ENCODE data around the gene ACR.
A peak's percentile ranks its signal among the peaks of the same experiment; 100 is the strongest.

- TF ChIP-seq CTCF (conservative IDR thresholded peaks at IDR 0.05; ENCODE audit: low read depth in 2 of 2) (peak; percentile 66 to 79), CREB1 (CRISPR knock-in tag; IDR thresholded peaks at IDR 0.05; ENCODE audit: low read depth) (no peak), JUNB (IDR thresholded peaks at IDR 0.05; ENCODE audit: unreplicated experiment) (no peak), EZH2 (IDR thresholded peaks at IDR 0.05; ENCODE audit: low read depth, unreplicated experiment) (no peak), ZNF114 (CRISPR knock-in tag; IDR thresholded peaks at IDR 0.05) (no peak), EZH2phosphoT487 (IDR thresholded peaks at IDR 0.05; ENCODE audit: unreplicated experiment) (no peak), POLR2AphosphoS5 (IDR thresholded peaks at IDR 0.05; ENCODE audit: low read depth) (no peak), ZNF331 (CRISPR knock-in tag; IDR thresholded peaks at IDR 0.05; ENCODE audit: low read depth) (no peak), REST (IDR thresholded peaks at IDR 0.05; ENCODE audit: unreplicated experiment) (no peak), ZNF462 (CRISPR knock-in tag; IDR thresholded peaks at IDR 0.05) (no peak), NANOG (IDR thresholded peaks at IDR 0.05; ENCODE audit: borderline replicate concordance) (no peak), ETS1 (IDR thresholded peaks at IDR 0.05) (no peak), STAT1 (IDR thresholded peaks at IDR 0.05; ENCODE audit: unreplicated experiment) (no peak)
Measured at GRCh38 chr22:50691521-50691920, 46.5 kb upstream of the ACR start.
